SK-MEL-5 (cell line): ENCODE data around the gene SMARCB1. TPM values are rescaled to one million over a fixed set of nuclear protein-coding genes. Genes with fewer than 3 reads are reported as not detected.

ENCODE experiments used
- DNase-seq: peaks from one replicate; pipeline ENCODE4 v3.0.0-alpha.2; 2016; ENCODE audit warnings: low read depth, low spot score
- in situ Hi-C: cut with HindIII; loops from 2 replicates; pipeline ENCODE4 v1.10.0; 2016; ENCODE audit warnings: low sequenced_read_pairs, high pct_unique_total_duplicates, low pct_unique_long_range_greater_than_20kb
- total RNA-seq: library from RNA; depleted of rRNA; stranded (reverse); fragments of >200 nt; shearing (Covaris generic); gene quantifications from 2 replicates; pipeline ENCODE4 v1.2.3, GENCODE V29; 2014

SMARCB1 gene
- total RNA-seq, 1 experiment from 2014 or later: 71.1 TPM

- no peak for DNase-seq
- in situ Hi-C loops: no loop called here
These were observed 47.6 kb downstream of the SMARCB1 start for GRCh38 chr22:23834406-23834792.

DNA sequence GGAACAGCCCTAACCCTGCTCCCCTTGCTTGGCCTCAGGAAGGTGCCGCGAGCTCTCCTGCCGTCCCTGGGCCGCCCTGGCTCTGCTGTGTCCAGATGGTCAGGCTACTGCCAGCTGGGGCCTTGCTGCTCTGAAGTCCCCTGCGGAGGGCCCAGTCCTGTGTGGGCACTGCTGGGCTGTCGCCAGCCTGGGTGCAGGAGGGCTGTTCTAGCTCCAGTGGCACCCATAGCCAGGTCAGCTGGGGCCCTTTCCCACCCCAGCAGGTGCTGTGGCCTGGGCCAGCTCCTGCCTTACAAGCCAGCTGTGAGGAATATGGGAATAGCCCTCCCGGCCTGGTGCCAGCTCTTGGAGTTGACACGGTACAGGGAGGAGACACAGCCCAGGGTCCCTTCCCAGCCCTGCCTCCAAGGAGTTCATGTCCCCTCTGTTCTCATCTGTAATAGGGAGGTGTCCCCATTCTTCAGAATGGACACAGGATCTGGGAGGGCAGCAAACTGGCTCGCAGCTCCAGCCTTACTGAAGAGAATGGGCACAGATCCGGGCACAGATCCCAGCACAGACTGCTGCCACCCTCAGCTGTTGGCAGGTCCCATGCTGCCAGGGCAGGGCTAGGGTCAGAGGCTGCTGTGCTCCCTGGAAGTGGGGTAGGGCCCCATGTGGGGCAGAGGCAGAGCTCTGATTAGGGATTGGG, 48.2 kb downstream of the SMARCB1 start:
- in situ Hi-C loops: no loop called here
- DNase-seq: no peak

GRCh38 chr22:23835484-23836144, 48.8 kb downstream of the SMARCB1 start:
- no peak for DNase-seq
- in situ Hi-C loops: no loop called here

- DNase-seq: no peak
- in situ Hi-C loops: no loop called here
These were observed 49.5 kb downstream of the SMARCB1 start for GRCh38 chr22:23836281-23836680.

GRCh38 chr22:23836692-23837495, 50.1 kb downstream of the SMARCB1 start:
- DNase-seq: no peak
- in situ Hi-C loops: no loop called here

GRCh38 chr22:23837496-23837859, 50.7 kb downstream of the SMARCB1 start:
- in situ Hi-C loops: no loop called here
- DNase-seq: no peak

GRCh38 chr22:23837911-23838680, 51.3 kb downstream of the SMARCB1 start:
- in situ Hi-C loops: no loop called here
- DNase-seq: no peak

- in situ Hi-C loops: no loop called here
- DNase-seq: peak; percentile 94
These were observed 52.1 kb downstream of the SMARCB1 start, which contains the start of gene DERL3 for GRCh38 chr22:23838681-23839468. DERL3 (minus strand) TSS chr22:23839006; CDS start chr22:23838987, 19 bp downstream.

GRCh38 chr22:23840026-23840425, 53.3 kb downstream of the SMARCB1 start:
- in situ Hi-C loops: no loop called here
- DNase-seq: no peak

DNA sequence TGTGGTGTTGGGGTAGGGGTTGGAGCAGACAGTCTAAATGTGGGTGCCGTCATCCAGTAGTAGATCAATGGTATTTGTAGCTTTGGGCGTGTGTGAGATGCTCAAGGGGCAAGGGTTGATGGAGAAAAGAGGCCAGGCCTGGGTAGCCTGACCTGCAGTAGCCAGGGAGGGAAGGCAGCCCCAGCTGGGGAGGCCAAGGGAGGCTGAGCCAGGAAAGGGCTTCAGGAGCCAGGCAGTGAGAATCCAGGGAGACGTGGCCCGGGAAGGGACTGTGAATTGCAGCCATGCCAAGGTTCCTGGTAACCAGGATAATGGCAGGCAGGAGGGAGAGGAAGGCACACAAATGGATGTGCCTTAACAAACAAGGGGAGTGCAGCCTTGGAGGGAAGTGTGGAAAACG, 54.5 kb downstream of the SMARCB1 start:
- in situ Hi-C loops: no loop called here
- no peak for DNase-seq

DNA sequence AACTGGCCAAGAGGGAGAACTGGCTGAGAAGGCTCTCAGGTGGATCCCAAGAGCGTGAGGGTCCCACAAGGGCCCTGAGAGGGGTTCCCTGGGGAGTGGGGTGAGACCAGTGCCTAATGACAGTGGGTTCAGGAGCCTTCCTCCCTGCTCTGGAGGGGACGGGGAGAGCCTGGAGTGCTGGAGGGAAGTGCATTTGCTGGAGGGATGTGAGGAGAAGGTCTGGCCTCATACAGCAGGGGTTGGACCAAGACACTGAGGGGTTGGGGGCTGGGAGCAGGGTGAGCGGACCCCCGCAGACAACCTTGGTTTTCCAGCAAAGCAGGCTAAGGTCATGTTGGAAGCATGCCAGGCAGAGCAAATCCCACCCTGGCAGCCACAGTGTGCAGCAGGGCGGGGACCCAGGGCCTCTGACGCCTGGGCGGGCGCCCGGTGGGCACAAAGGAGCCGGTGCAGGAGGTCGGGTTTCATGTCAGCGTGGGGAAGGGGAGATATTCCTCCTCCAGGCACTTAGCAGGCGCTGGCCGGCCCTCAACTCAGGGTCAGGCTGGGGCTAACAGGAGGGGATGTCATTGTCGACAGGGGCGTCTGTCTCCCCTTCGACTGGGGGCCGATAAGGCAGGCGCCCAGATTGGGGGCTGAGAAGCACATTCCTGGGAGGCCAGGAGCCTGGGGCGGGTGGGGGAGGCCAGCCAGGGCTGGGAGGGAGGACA, 55.1 kb downstream of the SMARCB1 start:
- in situ Hi-C loops: no loop called here
- DNase-seq: no peak

DNA sequence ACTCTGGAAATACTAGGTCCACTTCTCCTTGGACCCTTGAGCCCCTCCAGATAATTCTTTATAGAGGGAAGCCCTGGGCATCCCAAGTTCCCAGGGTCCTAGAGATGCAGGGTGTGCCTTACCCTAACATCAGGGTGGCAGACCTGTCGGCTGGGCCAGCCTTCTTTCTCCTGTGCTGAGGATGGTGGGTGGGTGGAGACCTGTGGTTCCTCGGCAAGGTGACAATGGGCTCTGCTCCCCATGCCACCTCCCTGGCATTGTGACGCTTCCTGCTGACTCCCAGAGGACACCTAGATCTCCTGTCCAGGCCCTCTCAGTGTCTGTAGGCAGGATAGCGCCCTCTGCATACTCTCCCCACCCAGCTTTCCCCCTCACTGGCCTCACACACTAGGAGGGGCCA, 55.8 kb downstream of the SMARCB1 start:
- DNase-seq: no peak
- in situ Hi-C loops: no loop called here

- in situ Hi-C loops: no loop called here
- DNase-seq: no peak
These were observed 58.0 kb downstream of the SMARCB1 start for GRCh38 chr22:23844739-23845202.

- in situ Hi-C loops: no loop called here
- no peak for DNase-seq
These were observed 58.7 kb downstream of the SMARCB1 start for GRCh38 chr22:23845265-23846080.

DNA sequence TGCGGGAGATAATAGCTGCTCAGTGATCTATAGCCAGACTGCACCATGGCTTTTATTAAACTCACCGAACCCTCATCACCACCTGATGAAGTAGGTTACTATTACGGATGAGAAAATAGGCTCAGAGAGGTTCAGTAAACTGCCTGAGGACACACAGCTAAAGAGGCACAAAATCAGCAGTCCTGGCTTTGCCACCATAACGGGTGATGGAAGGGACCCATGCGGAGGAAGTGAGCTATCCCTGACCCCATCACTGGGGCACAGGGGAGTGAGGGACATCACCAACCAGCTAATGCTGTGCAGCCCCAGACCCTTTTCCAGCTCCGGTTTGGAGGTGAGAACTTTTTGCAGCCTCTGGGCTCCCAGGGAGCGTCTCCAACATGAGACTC, 59.3 kb downstream of the SMARCB1 start:
- in situ Hi-C loops: no loop called here
- no peak for DNase-seq
